Bronchial epithelial cell (primary cell): Measurements from ENCODE around the gene KCNAB1. TPM values are rescaled to one million over a fixed set of nuclear protein-coding genes. Genes with fewer than 3 reads are reported as not detected.

Experiments
- DNase-seq: peaks from one replicate; pipeline ENCODE4 v3.0.0-alpha.2; 2010; ENCODE audit warnings: low read depth
- FAIRE-seq: peaks from 2 replicates; lab custom pipeline; 2011; peaks lifted over from hg19 to GRCh38; lab: Jason Lieb, UNC
- H3K27me3 ChIP-seq: 2 replicates; pipeline ENCODE4 v1.5.1; 2011; ENCODE audit warnings: low read length; ENCODE audit not compliant: control insufficient read depth, insufficient read depth
- H3K36me3 ChIP-seq: 2 replicates; pipeline ENCODE4 v1.5.1; 2011; ENCODE audit warnings: low read length; ENCODE audit not compliant: control insufficient read depth, insufficient read depth
- H3K4me3 ChIP-seq: 2 replicates; pipeline ENCODE4 v1.5.1; 2011; ENCODE audit warnings: mild to moderate bottlenecking, low read depth, low read length, control low read depth
- CTCF ChIP-seq: IDR thresholded peaks from 2 replicates; pipeline ENCODE4 v1.5.1; 2011; ENCODE audit warnings: mild to moderate bottlenecking, moderate library complexity, low read length, control low read depth, inconsistent platforms; ENCODE audit not compliant: insufficient read depth, severe bottlenecking
- total RNA-seq: library from RNA; depleted of rRNA; stranded (reverse); fragments of >200 nt; gene quantifications from 2 replicates; pipeline ENCODE4 v1.2.1, GENCODE V29; 2014

KCNAB1 gene
- total RNA-seq, 1 donor from 2014 or later = 0.26 TPM

- FAIRE-seq (no peak), DNase-seq (peak; percentile 27)
- TF ChIP-seq CTCF = no peak
- Histone ChIP-seq H3K36me3 (no peaks in the 10 kb centered on the region), H3K4me3 (no peak overlapping the region), H3K27me3 (no peaks in the 10 kb centered on the region)
Observed at GRCh38 chr3:156260331-156260730, 140.0 kb downstream of the KCNAB1 start.

- Histone ChIP-seq H3K27me3 (no peaks in the 10 kb centered on the region), H3K36me3 (no peaks in the 10 kb centered on the region), H3K4me3 (no peak overlapping the region)
- TF ChIP-seq CTCF = no peak
- no peak for DNase-seq
- FAIRE-seq = no peak
Observed at GRCh38 chr3:156264771-156265170, 144.4 kb downstream of the KCNAB1 start.

DNA sequence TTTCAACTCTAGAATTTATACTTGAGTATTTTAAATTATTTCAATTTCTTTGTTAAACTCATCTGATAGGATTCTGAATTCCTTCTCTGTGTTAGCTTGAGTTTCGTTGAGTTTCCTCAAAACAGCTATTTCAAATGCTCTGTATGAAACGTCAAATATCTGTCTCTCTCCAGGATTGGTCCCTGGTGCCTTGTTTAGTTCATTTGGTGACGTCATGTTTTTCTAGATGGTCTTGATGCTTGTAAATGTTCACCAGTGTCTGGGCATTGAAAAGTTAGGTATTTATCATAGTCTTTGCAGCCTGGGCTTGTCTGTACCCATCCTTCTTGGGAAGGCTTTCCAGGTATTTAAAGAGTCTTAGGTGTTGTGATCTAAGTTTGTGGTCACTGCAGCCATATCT lies 151.1 kb downstream of the KCNAB1 start:
- no peak for FAIRE-seq
- no peaks in the 10 kb centered on the region for H3K36me3 ChIP-seq
- no peak overlapping the region for H3K4me3 ChIP-seq
- no peaks in the 10 kb centered on the region for H3K27me3 ChIP-seq
- DNase-seq = no peak
- no peak for TF ChIP-seq CTCF

- no peaks in the 10 kb centered on the region for H3K27me3 ChIP-seq
- DNase-seq (no peak), FAIRE-seq (no peak)
- H3K36me3 ChIP-seq = no peaks in the 10 kb centered on the region
- no peak overlapping the region for H3K4me3 ChIP-seq
- TF ChIP-seq CTCF = no peak
Observed at GRCh38 chr3:156271995-156272719, 151.8 kb downstream of the KCNAB1 start.

DNA sequence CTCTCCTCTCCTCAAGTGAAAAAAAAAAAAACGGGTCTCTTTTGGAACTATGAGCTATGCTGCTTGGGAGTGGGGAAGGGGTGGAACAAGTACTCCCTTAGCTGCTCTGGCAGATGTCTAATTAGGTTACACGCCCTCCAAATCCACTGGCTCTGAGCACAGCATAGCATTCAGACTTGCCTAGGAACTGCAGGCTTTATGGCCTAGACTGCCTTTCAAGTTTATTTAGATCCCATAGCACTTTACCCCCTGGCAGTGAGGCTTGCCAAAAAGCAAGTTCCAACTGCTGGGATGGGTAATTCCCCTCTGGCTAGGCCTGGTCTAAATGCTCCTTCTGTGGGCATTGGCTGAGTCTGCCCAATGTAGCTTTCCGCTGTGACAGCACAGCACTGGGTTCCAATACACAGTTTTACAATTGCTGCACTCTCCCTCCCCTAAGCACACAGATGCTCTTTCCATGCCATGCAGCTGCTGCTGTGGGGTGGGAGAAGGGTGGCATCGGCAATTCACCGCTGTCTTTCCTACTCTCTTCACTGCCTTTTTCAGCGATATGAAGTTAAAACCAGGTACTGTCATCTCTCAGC lies 152.8 kb downstream of the KCNAB1 start:
- Histone ChIP-seq H3K27me3 (no peaks in the 10 kb centered on the region), H3K36me3 (no peaks in the 10 kb centered on the region), H3K4me3 (no peak overlapping the region)
- DNase-seq (no peak), FAIRE-seq (peak; percentile 77)
- no peak for TF ChIP-seq CTCF
